D721Med (cell line): Measurements from ENCODE around the gene SLC17A1.

Source experiments
- DNase-seq: peaks from one replicate; pipeline ENCODE4 v3.0.0; 2011; ENCODE audit warnings: low spot score; ENCODE audit not compliant: insufficient read length
- FAIRE-seq: peaks from 2 replicates; lab custom pipeline; 2011; peaks lifted over from hg19 to GRCh38; lab: Jason Lieb, UNC
- CTCF ChIP-seq: IDR thresholded peaks from 2 replicates; pipeline ENCODE4 v1.5.1; 2012; ENCODE audit warnings: mild to moderate bottlenecking, control low read depth; ENCODE audit not compliant: insufficient read depth; ENCODE audit errors: missing control alignments

The SLC17A1 gene

GRCh38 chr6:25743868-25744267, 88.0 kb downstream of the SLC17A1 start:
- DNase-seq (no peak), FAIRE-seq (no peak)
- TF ChIP-seq CTCF: no peak

- FAIRE-seq (peak; percentile 64), DNase-seq (no peak)
- no peak for TF ChIP-seq CTCF
These were observed 96.6 kb downstream of the SLC17A1 start for GRCh38 chr6:25735261-25735660.
